K562 (cell line): ENCODE measurements around the gene RASGEF1C. TPM values are rescaled to one million over a fixed set of nuclear protein-coding genes. Genes with fewer than 3 reads are reported as not detected.

Source experiments
- ATAC-seq: fragments of 200-7000 bp; cut with Tn5 transposase; 3 replicates; pipeline ENCODE4 v1.9.1; 2020; ENCODE audit warnings: moderate library complexity
- BruUV-seq: library from RNA; stranded (reverse); fragments of 400-500 nt; replicated peaks from 2 replicates; lab custom pipeline; 2021; lab: Mats Ljungman, UMichigan
- CTCF ChIA-PET: fragments of 300-600 bp; formaldehyde crosslinking; extraction: SDS; loops from one replicate; lab custom pipeline; 2021; ENCODE audit warnings: low intra/inter-chr PET ratio; lab: Yijun Ruan, JAX
- POLR2A ChIA-PET: fragments of 300-600, 350-650 bp; sonication (Branson Sonifier 250); formaldehyde crosslinking; extraction: SDS; loops from one replicate; lab custom pipeline; 2021; ENCODE audit warnings: antibody characterized with exemption, inconsistent platforms; lab: Yijun Ruan, JAX
- DNase-seq, 4 experiments: peaks; one replicate each; pipeline versions ENCODE4 v3.0.0 to v3.0.0-alpha.2; 2011 to 2018; ENCODE audit warnings: low spot score in 3 of 4, mixed read lengths in 3 of 4; ENCODE audit errors: extremely low read depth in 1 of 4
- FAIRE-seq: peaks from 2 replicates; lab custom pipeline; 2011; peaks lifted over from hg19 to GRCh38; lab: Jason Lieb, UNC
- H2AFZ ChIP-seq: 2 replicates; pipeline ENCODE4 v1.6.0; 2011; ENCODE audit warnings: low read depth, low read length, control low read depth, inconsistent platforms
- H3K27ac ChIP-seq: fragments of 200-600 bp; 3 replicates; pipeline ENCODE4 v1.8.0; 2011; ENCODE audit warnings: low read depth, mild to moderate bottlenecking, control low read depth, inconsistent platforms, low read length, moderate library complexity, mixed read lengths; ENCODE audit errors: extremely low read depth
- H3K27me3 ChIP-seq, 2 experiments: fragments of 300-600 bp in 1 of 2; 2 replicates in 1 of 2; 3 replicates in 1 of 2; pipeline versions ENCODE4 v1.6.0 to v1.8.0; 2011; ENCODE audit warnings: inconsistent platforms in 2 of 2, low read length in 2 of 2, mild to moderate bottlenecking in 1 of 2, mixed read lengths in 1 of 2, moderate library complexity in 1 of 2; ENCODE audit not compliant: control insufficient read depth in 2 of 2, insufficient read depth in 2 of 2
- H3K36me3 ChIP-seq: fragments of 300-600 bp; 3 replicates; pipeline ENCODE4 v1.8.0; 2011; ENCODE audit warnings: mild to moderate bottlenecking, low read length, inconsistent platforms; ENCODE audit not compliant: control insufficient read depth, insufficient read depth
- H3K4me1 ChIP-seq, 2 experiments: fragments of 200-600 bp in 1 of 2; replicated peaks in 1 of 2; 2 replicates in 1 of 2; 3 replicates in 1 of 2; pipeline versions ENCODE4 v1.5.1 to v1.8.0; 2011; ENCODE audit warnings: inconsistent platforms in 2 of 2, low read length in 2 of 2, mild to moderate bottlenecking in 1 of 2, mixed read lengths in 1 of 2, moderate library complexity in 1 of 2; ENCODE audit not compliant: control insufficient read depth in 2 of 2, insufficient read depth in 2 of 2
- H3K4me2 ChIP-seq: 2 replicates; pipeline ENCODE4 v1.6.1; 2011; ENCODE audit warnings: low read length, control low read depth, inconsistent platforms, mixed read lengths; ENCODE audit not compliant: insufficient read depth
- H3K4me3 ChIP-seq: fragments of 200-600 bp; sonication (generic), shearing (Covaris generic); 2 replicates; pipeline ENCODE4 v1.5.1; 2016; ENCODE audit warnings: control low read depth, inconsistent platforms
- H3K79me2 ChIP-seq: fragments of 200-600 bp; 3 replicates; pipeline ENCODE4 v1.8.0; 2011; ENCODE audit warnings: low read length, inconsistent platforms; ENCODE audit not compliant: control insufficient read depth, insufficient read depth
- H3K9ac ChIP-seq, 2 experiments: 2 replicates each; pipeline versions ENCODE4 v1.6.0 to v1.6.1; 2011; ENCODE audit warnings: low read depth in 2 of 2, low read length in 2 of 2, control low read depth in 1 of 2, inconsistent platforms in 1 of 2, mild to moderate bottlenecking in 1 of 2, mixed read lengths in 1 of 2; ENCODE audit not compliant: insufficient read depth in 1 of 2
- H3K9me1 ChIP-seq: one replicate; pipeline ENCODE4 v1.6.0; 2011; ENCODE audit warnings: inconsistent platforms, mild to moderate bottlenecking, low read length, moderate library complexity; ENCODE audit not compliant: control insufficient read depth, insufficient read depth
- H3K9me3 ChIP-seq: replicated peaks from 2 replicates; pipeline ENCODE4 v1.5.1; 2011; ENCODE audit warnings: low read depth, low read length, inconsistent platforms; ENCODE audit not compliant: control insufficient read depth, insufficient read depth
- H4K20me1 ChIP-seq: replicated peaks from 2 replicates; pipeline ENCODE4 v1.6.1; 2011; ENCODE audit warnings: low read length, inconsistent platforms, mixed read lengths; ENCODE audit not compliant: control insufficient read depth, insufficient read depth
- ARID2 ChIP-seq: fragments of 450-650 bp; IDR thresholded peaks from 2 replicates; pipeline ENCODE4 v1.6.1; 2017; ENCODE audit warnings: antibody characterized with exemption, mild to moderate bottlenecking
- ZFP1 ChIP-seq: fragments of 450-650 bp; formaldehyde crosslinking; IDR thresholded peaks from 2 replicates; pipeline ENCODE4 v1.4.0; 2020; ENCODE audit warnings: mild to moderate bottlenecking, mixed read lengths
- ZNF324 ChIP-seq: fragments of 250-450 bp; sonication (Bioruptor Pico); IDR thresholded peaks from 2 replicates; pipeline ENCODE4 v1.4.0; 2020; ENCODE audit warnings: mild to moderate bottlenecking
- WGBS: fragments of 100-300 bp; shearing (Covaris generic); methylation state at CpG from one replicate; pipeline ENCODE4 v1.1.6; 2016; ENCODE audit warnings: low coverage, mixed read lengths; ENCODE audit not compliant: insufficient coverage; ENCODE audit errors: missing lambda C conversion rate; 5-methylcytosine and 5-hydroxymethylcytosine counted together
- in situ Hi-C: fragments of 300-500 bp; cut with MboI; formaldehyde crosslinking; loops from 4 replicates; pipeline ENCODE4 v1.15.0; 2018; ENCODE audit warnings: inconsistent platforms, mixed read lengths
- intact Hi-C: fragments of 100-400 bp; cut with micrococcal nuclease; formaldehyde crosslinking; loops from 2 replicates; pipeline ENCODE4 v1.14.2; 2022
- polyA plus RNA-seq, 8 experiments: library from polyadenylated mRNA; depleted of rRNA in 4 of 8; stranded (reverse) in 5 of 8; unstranded in 3 of 8; fragments of >200 nt; fragmentation: Nextera tagmentation in 2 of 8; fragmentation: Illumina TruSeq in 1 of 8; extraction: Ambion mirVana in 2 of 8; extraction: Trizol in 1 of 8; gene quantifications; 2 replicates each; pipeline versions ENCODE4 v1.2.1 to v1.2.3, GENCODE V29; 2011 to 2014; ENCODE audit warnings: inconsistent platforms in 1 of 8, missing spikeins in 1 of 8
- total RNA-seq, 7 experiments: library from RNA; depleted of rRNA in 6 of 7; stranded (reverse); fragments of >200 nt in 6 of 7; fragmentation: Illumina TruSeq in 2 of 7; extraction: Trizol in 2 of 7; gene quantifications; 2 replicates each; pipeline versions ENCODE4 v1.2.1 to v1.2.3, GENCODE V29; 2011 to 2021; ENCODE audit warnings: low replicate concordance in 1 of 7
- TF ChIP-seq, protein P1 (sequence below): fragments of 450-650 bp; IDR thresholded peaks from 2 replicates; pipeline ENCODE4 v1.6.1; 2014; ENCODE audit warnings: low read depth, mild to moderate bottlenecking, moderate library complexity, borderline replicate concordance

RASGEF1C gene
- total and polyA plus RNA-seq, 9 of the 15 experiments (the other 6 are each of a cell fraction or from before 2014, with no cell fraction given), result 0.04 to 1.1 (median 0.21) TPM; not detected in 4

DNA sequence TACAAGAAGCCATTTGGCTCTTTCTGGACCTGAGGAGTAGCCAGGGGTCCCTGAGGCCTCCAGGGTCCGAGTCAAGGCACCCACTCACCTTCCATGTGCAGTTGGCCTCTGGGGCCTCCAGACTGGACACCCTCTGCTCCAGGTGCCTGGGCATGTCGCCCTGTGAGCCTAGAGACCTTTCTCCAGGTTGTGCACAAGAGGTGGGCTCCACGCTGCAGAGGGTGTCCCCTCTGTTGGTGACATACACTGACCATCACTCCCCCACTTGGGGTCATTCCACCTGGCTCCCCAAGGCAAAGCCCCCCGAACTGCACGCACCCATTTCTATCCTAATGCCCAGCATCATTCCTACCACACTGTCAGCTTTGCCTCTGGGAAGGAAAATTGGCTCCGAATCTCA lies 48.8 kb downstream of the RASGEF1C start:
- no peaks in the 10 kb centered on the region for H3K36me3 ChIP-seq
- no TSS peak for BruUV-seq
- 0% methylated on average over 6 of the region's 6 CpGs for WGBS
- no peak for TF ChIP-seq ZFP1 (CRISPR knock-in tag)
- no peak for TF ChIP-seq ZNF324 (CRISPR knock-in tag)
- H3K4me2 ChIP-seq, result no peak overlapping the region
- H2AFZ ChIP-seq, result no peak overlapping the region
- no peak overlapping the region for H3K4me3 ChIP-seq
- H3K9me1 ChIP-seq, result no peaks in the 10 kb centered on the region
- ChIA-PET POLR2A (interaction anchor here (0.6 kb wide), 1 partner anchor 409 kb away, joined by 3 read pairs; no protein-coding TSS in a partner anchor), CTCF (no interaction called here)
- peaks cover 0 to 7% of the 10 kb centered on the region in 2 experiments; a peak in 2 of 5 replicates for H3K4me1 ChIP-seq
- no peak for ATAC-seq
- no peaks in the 10 kb centered on the region for H3K79me2 ChIP-seq
- H3K27me3 ChIP-seq, result peaks cover 31 to 59% of the 10 kb centered on the region in 2 experiments
- no peak for FAIRE-seq
- no peak overlapping the region for H3K9ac ChIP-seq
- DNase-seq, result no peak
- H3K27ac ChIP-seq, result no peak overlapping the region
- intact Hi-C loops, result no loop called here
- in situ Hi-C loops, result no loop called here
- no peaks in the 10 kb centered on the region for H3K9me3 ChIP-seq
- no peaks in the 10 kb centered on the region for H4K20me1 ChIP-seq

DNA sequence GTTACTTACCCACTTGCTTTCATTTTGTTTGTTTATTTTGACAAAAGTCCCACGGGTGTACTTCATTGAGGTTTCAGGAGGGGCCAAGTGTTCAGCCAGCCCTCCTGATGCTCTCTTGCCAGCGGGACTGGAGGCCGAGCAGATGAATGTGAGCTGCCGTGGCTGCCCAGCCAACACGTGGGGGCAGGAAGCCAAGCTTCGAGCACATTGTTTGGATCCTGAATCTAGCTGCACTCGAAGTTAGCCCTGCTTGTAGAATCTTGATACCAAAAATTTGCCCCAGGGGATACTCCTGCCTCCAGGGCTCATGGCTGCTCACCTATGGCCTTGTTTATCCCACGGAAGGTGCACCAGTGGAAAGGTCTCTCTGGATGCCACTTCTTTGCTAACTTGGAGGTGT lies 49.3 kb downstream of the RASGEF1C start:
- Histone ChIP-seq H2AFZ (no peak overlapping the region), H3K9me3 (no peaks in the 10 kb centered on the region), H3K4me3 (no peak overlapping the region), H3K27ac (no peak overlapping the region), H3K27me3 (peaks cover 35 to 63% of the 10 kb centered on the region in 2 experiments), H3K36me3 (no peaks in the 10 kb centered on the region), H3K9me1 (no peaks in the 10 kb centered on the region), H3K4me1 (peaks cover 0 to 7% of the 10 kb centered on the region in 2 experiments; a peak in 2 of 5 replicates), H4K20me1 (no peaks in the 10 kb centered on the region), H3K9ac (no peak overlapping the region), H3K79me2 (no peaks in the 10 kb centered on the region)
- DNase-seq (no peak), FAIRE-seq (no peak)
- POLR2A ChIA-PET, result interaction anchor here (0.6 to 0.8 kb wide), 3 partner anchors 100 to 921 kb away, joined by 3 read pairs; no protein-coding TSS in a partner anchor
- intact Hi-C loops, result no loop called here
- WGBS, result 0% methylated on average over 8 of the region's 8 CpGs
- in situ Hi-C loops, result no loop called here
- CTCF ChIA-PET, result no interaction called here
- no peak for TF ChIP-seq ARID2
- TF ChIP-seq, protein P1, sequence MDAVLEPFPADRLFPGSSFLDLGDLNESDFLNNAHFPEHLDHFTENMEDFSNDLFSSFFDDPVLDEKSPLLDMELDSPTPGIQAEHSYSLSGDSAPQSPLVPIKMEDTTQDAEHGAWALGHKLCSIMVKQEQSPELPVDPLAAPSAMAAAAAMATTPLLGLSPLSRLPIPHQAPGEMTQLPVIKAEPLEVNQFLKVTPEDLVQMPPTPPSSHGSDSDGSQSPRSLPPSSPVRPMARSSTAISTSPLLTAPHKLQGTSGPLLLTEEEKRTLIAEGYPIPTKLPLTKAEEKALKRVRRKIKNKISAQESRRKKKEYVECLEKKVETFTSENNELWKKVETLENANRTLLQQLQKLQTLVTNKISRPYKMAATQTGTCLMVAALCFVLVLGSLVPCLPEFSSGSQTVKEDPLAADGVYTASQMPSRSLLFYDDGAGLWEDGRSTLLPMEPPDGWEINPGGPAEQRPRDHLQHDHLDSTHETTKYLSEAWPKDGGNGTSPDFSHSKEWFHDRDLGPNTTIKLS, result no peak
- TF ChIP-seq, all 486 proteins: peak for 0
- BruUV-seq, result no TSS peak
- no peak overlapping the region for H3K4me2 ChIP-seq
- ATAC-seq, result no peak
